ENCODE data around the gene NLRC5. TPM values are rescaled to one million over a fixed set of nuclear protein-coding genes. Genes with fewer than 3 reads are reported as not detected.
A peak's percentile ranks its signal among the peaks of the same experiment; 100 is the strongest.
"Not testable (repeated sequence)": the region's sequence is repeated elsewhere in the genome, so short reads cannot be mapped to it uniquely, and the experiment has no call there.

The NLRC5 gene
- total RNA-seq, 5 donors from 2014 or later (not counting 1 experiment from before 2014, with no cell fraction given), result 390 to 711 (median 496) TPM

DNA sequence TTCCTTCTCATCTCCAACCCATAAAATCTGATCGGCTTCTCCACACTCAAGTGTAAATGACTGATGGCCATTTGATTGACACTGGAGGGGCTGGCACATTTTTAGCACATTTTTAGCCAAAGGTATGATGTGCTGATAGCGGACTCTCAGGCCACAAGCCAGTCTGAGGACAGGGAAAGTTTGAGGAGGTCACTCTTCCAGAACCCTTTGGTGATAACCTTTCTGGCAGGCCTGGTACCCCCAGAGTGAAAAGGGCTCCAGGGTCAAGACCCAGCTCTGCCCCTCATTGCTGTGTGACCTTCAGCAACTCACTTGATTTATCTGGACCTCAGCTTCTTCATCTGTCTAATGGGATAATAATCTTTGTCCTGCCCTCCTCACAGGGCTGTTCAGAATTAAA is 1.7 kb upstream of the NLRC5 start:
- peaks cover 31 to 85% of the 10 kb centered on the region in 2 experiments for H3K4me1 ChIP-seq (ENCODE audit: control insufficient read depth in 1 of 2, extremely low read depth in 1 of 2, insufficient read depth in 2 of 2, low read length in 2 of 2)
- Mint-ChIP-seq H3K27ac (peak overlapping the region; percentile 98 to 100), H3K27me3 (no peaks in the 10 kb centered on the region), H3K4me3 (peak overlapping the region; percentile 99 to 100 (median 99)), H3K9me3 (no peaks in the 10 kb centered on the region), H3K4me1 (peaks cover 63 to 80% (median 78%) of the 10 kb centered on the region in 3 donors), H3K36me3 (peaks cover 23% of the 10 kb centered on the region)
- no peaks in the 10 kb centered on the region for H3K9me3 ChIP-seq
- 100% methylated on average over 1 of the region's 2 CpGs for WGBS (ENCODE audit: insufficient coverage)
- POLR2A ChIA-PET, result no interaction called here
- H3K27me3 ChIP-seq (replicated peaks in 1 of 2; ENCODE audit: control insufficient read depth in 2 of 2, extremely low read depth in 1 of 2, insufficient read depth in 2 of 2, low read length in 1 of 2), result no peaks in the 10 kb centered on the region
- peak overlapping the region in 1 of 2 donors; percentile 93 for H3K4me3 ChIP-seq (ENCODE audit: control insufficient read depth in 1 of 2, extremely low read depth in 1 of 2, low read length in 1 of 2)
- CTCF ChIA-PET, result interaction anchor here (0.5 to 0.6 kb wide), 2 partner anchors 53 to 123 kb away, joined by 3 to 7 read pairs; no protein-coding TSS in a partner anchor
- no peak overlapping the region for H3K27ac ChIP-seq (ENCODE audit: low read length)
- ATAC-seq (replicated peaks in 1 of 4) (no peak), DNase-seq (no peak)
- H3K36me3 ChIP-seq (ENCODE audit: control insufficient read depth in 2 of 2, extremely low read depth in 1 of 2, insufficient read depth in 1 of 2, low read length in 1 of 2), result peaks cover 4 to 25% of the 10 kb centered on the region in 2 donors

DNA sequence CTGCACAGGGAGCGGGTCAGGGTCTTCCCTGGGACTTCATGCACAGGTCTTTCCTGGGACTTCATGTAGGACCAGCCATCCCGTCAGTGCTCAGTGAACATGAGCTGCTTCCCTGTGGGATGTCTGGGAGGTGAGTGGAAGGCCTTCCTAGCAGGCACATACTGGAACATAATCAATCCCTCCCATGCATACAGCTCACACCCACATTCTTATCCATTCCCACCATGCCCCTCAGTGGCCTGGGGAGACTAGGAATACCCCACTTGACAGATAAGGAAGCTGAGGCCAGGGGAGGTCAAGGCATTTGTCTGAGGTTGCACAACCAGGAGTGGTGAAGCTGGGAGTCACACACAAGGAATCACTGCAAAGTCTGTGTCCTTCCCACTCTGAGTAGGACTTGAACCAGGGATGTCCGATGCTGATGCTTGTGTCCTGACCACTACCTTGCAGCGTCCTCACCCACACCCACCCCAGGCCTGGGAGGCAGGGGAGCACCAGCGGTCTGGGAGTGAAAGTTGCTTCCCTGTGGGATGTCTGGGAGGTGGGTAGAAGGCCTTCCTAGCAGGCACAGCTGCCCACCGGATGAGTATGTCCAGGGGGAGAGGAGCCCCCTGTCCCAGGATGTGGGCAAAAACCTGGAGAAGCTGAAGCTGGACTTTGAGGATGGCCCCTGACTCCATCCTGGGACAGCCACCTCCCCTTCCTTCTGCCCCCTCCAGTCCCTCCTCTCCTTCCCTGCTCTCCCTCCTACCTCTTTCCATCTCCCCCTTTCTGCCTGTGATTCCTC is 1.0 kb upstream of the NLRC5 start:
- H3K4me1 ChIP-seq (ENCODE audit: control insufficient read depth in 1 of 2, extremely low read depth in 1 of 2, insufficient read depth in 2 of 2, low read length in 2 of 2), result peaks cover 38 to 82% of the 10 kb centered on the region in 2 experiments
- ChIA-PET CTCF (interaction anchor here (0.5 to 0.6 kb wide), 2 partner anchors 54 to 122 kb away, joined by 3 to 7 read pairs; no protein-coding TSS in a partner anchor), POLR2A (interaction anchor here in 1 of 2 donors (1.1 kb wide), 1 partner anchor 19 kb away, joined by 6 read pairs; no protein-coding TSS in a partner anchor)
- DNase-seq (no peak), ATAC-seq (replicated peaks in 1 of 4) (no peak)
- no CpG with 5 or more reads among the region's 6 CpGs for WGBS (ENCODE audit: insufficient coverage)
- Mint-ChIP-seq H3K9me3 (no peaks in the 10 kb centered on the region), H3K4me1 (peaks cover 62 to 84% (median 80%) of the 10 kb centered on the region in 3 donors), H3K27me3 (no peaks in the 10 kb centered on the region), H3K4me3 (peak overlapping the region; percentile 99 to 100 (median 99)), H3K27ac (peak overlapping the region; percentile 98 to 100), H3K36me3 (peaks cover 25% of the 10 kb centered on the region)
- H3K27ac ChIP-seq (ENCODE audit: low read length), result peak overlapping the region; percentile 85
- no peaks in the 10 kb centered on the region for H3K27me3 ChIP-seq (replicated peaks in 1 of 2; ENCODE audit: control insufficient read depth in 2 of 2, extremely low read depth in 1 of 2, insufficient read depth in 2 of 2, low read length in 1 of 2)
- peaks cover 4 to 27% of the 10 kb centered on the region in 2 donors for H3K36me3 ChIP-seq (ENCODE audit: control insufficient read depth in 2 of 2, extremely low read depth in 1 of 2, insufficient read depth in 1 of 2, low read length in 1 of 2)
- no peaks in the 10 kb centered on the region for H3K9me3 ChIP-seq
- H3K4me3 ChIP-seq (ENCODE audit: control insufficient read depth in 1 of 2, extremely low read depth in 1 of 2, low read length in 1 of 2), result peak overlapping the region; percentile 93 to 98

- Histone ChIP-seq H3K4me3 (ENCODE audit: control insufficient read depth in 1 of 2, extremely low read depth in 1 of 2, low read length in 1 of 2) (peak overlapping the region; percentile 93 to 98), H3K36me3 (ENCODE audit: control insufficient read depth in 2 of 2, extremely low read depth in 1 of 2, insufficient read depth in 1 of 2, low read length in 1 of 2) (peaks cover 4 to 20% of the 10 kb centered on the region in 2 donors), H3K27me3 (replicated peaks in 1 of 2; ENCODE audit: control insufficient read depth in 2 of 2, extremely low read depth in 1 of 2, insufficient read depth in 2 of 2, low read length in 1 of 2) (no peaks in the 10 kb centered on the region), H3K4me1 (ENCODE audit: control insufficient read depth in 1 of 2, extremely low read depth in 1 of 2, insufficient read depth in 2 of 2, low read length in 2 of 2) (peaks cover 40 to 81% of the 10 kb centered on the region in 2 experiments), H3K9me3 (no peaks in the 10 kb centered on the region), H3K27ac (ENCODE audit: low read length) (peak overlapping the region; percentile 85)
- ChIA-PET CTCF (interaction anchor here (0.5 to 1.2 kb wide), 8 partner anchors 9 to 539 kb away, joined by 3 to 5 read pairs (median 4); partner anchors contain the start of genes NUDT21 (in 1 of the 2) and OGFOD1 (in 1 of the 2)), POLR2A (interaction anchor here in 1 of 2 donors (0.7 to 1.2 kb wide), 2 partner anchors 9 to 20 kb away, joined by 3 to 6 read pairs; no protein-coding TSS in a partner anchor)
- H3K9me3 Mint-ChIP-seq, result no peaks in the 10 kb centered on the region
- H3K4me3 Mint-ChIP-seq, result peak overlapping the region; percentile 99 to 100 (median 99)
- no CpG with 5 or more reads among the region's 7 CpGs for WGBS (ENCODE audit: insufficient coverage)
- no peaks in the 10 kb centered on the region for H3K27me3 Mint-ChIP-seq
- peaks cover 63 to 86% (median 82%) of the 10 kb centered on the region in 3 donors for H3K4me1 Mint-ChIP-seq
- ATAC-seq (replicated peaks in 1 of 4), result no peak
- H3K36me3 Mint-ChIP-seq, result peaks cover 27% of the 10 kb centered on the region
- no peak for DNase-seq
- H3K27ac Mint-ChIP-seq, result peak overlapping the region; percentile 98 to 100
These were observed 631 bp downstream of the NLRC5 start for GRCh38 chr16:56989988-56990387.

GRCh38 chr16:56990407-56991286 is 1.3 kb downstream of the NLRC5 start:
- no peaks in the 10 kb centered on the region for H3K9me3 ChIP-seq
- ATAC-seq (replicated peaks in 1 of 4) (no peak), DNase-seq (no peak)
- H3K4me3 Mint-ChIP-seq, result peak overlapping the region; percentile 99 to 100 (median 99)
- H3K27me3 Mint-ChIP-seq, result no peaks in the 10 kb centered on the region
- H3K9me3 Mint-ChIP-seq, result no peaks in the 10 kb centered on the region
- peaks cover 63 to 84% (median 82%) of the 10 kb centered on the region in 3 donors for H3K4me1 Mint-ChIP-seq
- peak overlapping the region; percentile 85 for H3K27ac ChIP-seq (ENCODE audit: low read length)
- POLR2A ChIA-PET, result interaction anchor here in 1 of 2 donors (1.0 kb wide), 1 partner anchor 20 kb away, joined by 3 read pairs; no protein-coding TSS in a partner anchor
- peaks cover 30% of the 10 kb centered on the region for H3K36me3 Mint-ChIP-seq
- CTCF ChIA-PET, result interaction anchor here (0.6 to 0.8 kb wide), 2 partner anchors 22 to 109 kb away, joined by 6 read pairs; no protein-coding TSS in a partner anchor
- peaks cover 4 to 20% of the 10 kb centered on the region in 2 donors for H3K36me3 ChIP-seq (ENCODE audit: control insufficient read depth in 2 of 2, extremely low read depth in 1 of 2, insufficient read depth in 1 of 2, low read length in 1 of 2)
- 8% methylated on average over 4 of the region's 16 CpGs for WGBS (ENCODE audit: insufficient coverage)
- H3K4me1 ChIP-seq (ENCODE audit: control insufficient read depth in 1 of 2, extremely low read depth in 1 of 2, insufficient read depth in 2 of 2, low read length in 2 of 2), result peaks cover 39 to 81% of the 10 kb centered on the region in 2 experiments
- H3K27me3 ChIP-seq (replicated peaks in 1 of 2; ENCODE audit: control insufficient read depth in 2 of 2, extremely low read depth in 1 of 2, insufficient read depth in 2 of 2, low read length in 1 of 2), result no peaks in the 10 kb centered on the region
- peak overlapping the region; percentile 98 to 100 for H3K27ac Mint-ChIP-seq
- H3K4me3 ChIP-seq (ENCODE audit: control insufficient read depth in 1 of 2, extremely low read depth in 1 of 2, low read length in 1 of 2), result peak overlapping the region; percentile 93 to 98

- peaks cover 62 to 81% (median 81%) of the 10 kb centered on the region in 3 donors for H3K4me1 Mint-ChIP-seq
- H3K27me3 Mint-ChIP-seq; H3K27me3 ChIP-seq (replicated peaks in 1 of 2; ENCODE audit: control insufficient read depth in 2 of 2, extremely low read depth in 1 of 2, insufficient read depth in 2 of 2, low read length in 1 of 2); DNase-seq; ATAC-seq (replicated peaks in 1 of 4); H3K9me3 ChIP-seq; H3K9me3 Mint-ChIP-seq; CTCF ChIA-PET: not testable (repeated sequence)
- peak overlapping the region; percentile 39 to 100 for H3K27ac Mint-ChIP-seq
- H3K36me3 Mint-ChIP-seq, result peaks cover 39% of the 10 kb centered on the region
- H3K4me3 Mint-ChIP-seq, result peak overlapping the region; percentile 99 to 100 (median 99)
- peak overlapping the region in 1 of 2 donors; percentile 93 for H3K4me3 ChIP-seq (ENCODE audit: control insufficient read depth in 1 of 2, extremely low read depth in 1 of 2, low read length in 1 of 2)
- WGBS (ENCODE audit: insufficient coverage), result no CpG with 5 or more reads among the region's 1 CpG
- peak overlapping the region; percentile 85 for H3K27ac ChIP-seq (ENCODE audit: low read length)
- peaks cover 40 to 79% of the 10 kb centered on the region in 2 experiments for H3K4me1 ChIP-seq (ENCODE audit: control insufficient read depth in 1 of 2, extremely low read depth in 1 of 2, insufficient read depth in 2 of 2, low read length in 2 of 2)
- peaks cover 0 to 23% of the 10 kb centered on the region in 2 donors for H3K36me3 ChIP-seq (ENCODE audit: control insufficient read depth in 2 of 2, extremely low read depth in 1 of 2, insufficient read depth in 1 of 2, low read length in 1 of 2)
- POLR2A ChIA-PET, result interaction anchor here (0.7 kb wide), 3 partner anchors 30 to 350 kb away, joined by 3 to 4 read pairs (median 3); no protein-coding TSS in a partner anchor
These were observed 3.1 kb downstream of the NLRC5 start for GRCh38 chr16:56992431-56992830.

All from T-cell (primary cell).